GM19043 (cell line): ENCODE data around the gene GRIK2.

Source experiments
- ATAC-seq: cut with Tn5 transposase; IDR thresholded peaks from one replicate; pipeline ENCODE4 v1.9.1; 2021; ENCODE audit warnings: low read depth; ENCODE audit not compliant: unreplicated experiment

GRIK2 gene

GRCh38 chr6:101936516-101936915 is 543.0 kb downstream of the GRIK2 start:
- no peak for ATAC-seq

GRCh38 chr6:101937108-101937507 is 543.6 kb downstream of the GRIK2 start:
- ATAC-seq = no peak

- no peak for ATAC-seq
Observed at GRCh38 chr6:101940391-101940790, 546.9 kb downstream of the GRIK2 start.

- no peak for ATAC-seq
Observed at GRCh38 chr6:101956961-101957360, 563.5 kb downstream of the GRIK2 start.

GRCh38 chr6:101961357-101961756 is 567.8 kb downstream of the GRIK2 start:
- no peak for ATAC-seq

GRCh38 chr6:101980924-101981323 is 587.4 kb downstream of the GRIK2 start:
- ATAC-seq = no peak

- ATAC-seq = no peak
Observed at GRCh38 chr6:101986476-101986875, 593.0 kb downstream of the GRIK2 start.

GRCh38 chr6:101992286-101992685 is 598.8 kb downstream of the GRIK2 start:
- no peak for ATAC-seq

GRCh38 chr6:101994521-101994920 is 601.0 kb downstream of the GRIK2 start:
- no peak for ATAC-seq

GRCh38 chr6:102015431-102015830 is 621.9 kb downstream of the GRIK2 start:
- ATAC-seq = no peak

GRCh38 chr6:102022281-102022680 is 628.8 kb downstream of the GRIK2 start:
- ATAC-seq = no peak

GRCh38 chr6:102022803-102023202 is 629.3 kb downstream of the GRIK2 start:
- no peak for ATAC-seq

GRCh38 chr6:102023977-102024657 is 630.6 kb downstream of the GRIK2 start:
- ATAC-seq = no peak

GRCh38 chr6:102026649-102027048 is 633.1 kb downstream of the GRIK2 start:
- ATAC-seq = no peak

GRCh38 chr6:102028176-102028575 is 634.7 kb downstream of the GRIK2 start:
- no peak for ATAC-seq

- no peak for ATAC-seq
Observed at GRCh38 chr6:102038964-102039363, 645.5 kb downstream of the GRIK2 start.

- no peak for ATAC-seq
Observed at GRCh38 chr6:102039441-102039840, 645.9 kb downstream of the GRIK2 start.

- ATAC-seq = no peak
Observed at GRCh38 chr6:102051001-102051400, 657.5 kb downstream of the GRIK2 start.

GRCh38 chr6:102051720-102052119 is 658.2 kb downstream of the GRIK2 start:
- ATAC-seq = no peak

GRCh38 chr6:102064142-102064541 is 670.6 kb downstream of the GRIK2 start:
- ATAC-seq = no peak

GRCh38 chr6:102066301-102066700 is 672.8 kb downstream of the GRIK2 start:
- ATAC-seq = no peak

- ATAC-seq = no peak
Observed at GRCh38 chr6:102068349-102068929, 674.9 kb downstream of the GRIK2 start.
